Omental fat pad (tissue), 4 donors: ENCODE data around the gene DLX3. TPM values are rescaled to one million over a fixed set of nuclear protein-coding genes. Genes with fewer than 3 reads are reported as not detected.

Source experiments
- ATAC-seq: fragments of 150-250 bp; one replicate; pipeline ENCODE4 v1.9.1; 2016; ENCODE audit warnings: mild to moderate bottlenecking, moderate library complexity; ENCODE audit not compliant: low FRiP score
- DNase-seq: peaks from one replicate; pipeline ENCODE4 v3.0.0-alpha.2; 2019; ENCODE audit warnings: low spot score
- total RNA-seq, 4 donors: library from RNA; depleted of rRNA; stranded (reverse); fragments of >200 nt; gene quantifications; one replicate each; pipeline ENCODE4 v1.1.0, GENCODE V29; 2016
- TF ChIP-seq, protein P1 (sequence below), 3 donors: fragments of 450-650 bp; IDR thresholded peaks; one replicate each; pipeline ENCODE4 v1.5.1; 2016 to 2017; ENCODE audit warnings: antibody characterized with exemption in 3 of 3, mild to moderate bottlenecking in 3 of 3, moderate library complexity in 2 of 3

The DLX3 gene
- total RNA-seq, 4 donors from 2014 or later = 0.28 TPM; not detected in 3

DNA sequence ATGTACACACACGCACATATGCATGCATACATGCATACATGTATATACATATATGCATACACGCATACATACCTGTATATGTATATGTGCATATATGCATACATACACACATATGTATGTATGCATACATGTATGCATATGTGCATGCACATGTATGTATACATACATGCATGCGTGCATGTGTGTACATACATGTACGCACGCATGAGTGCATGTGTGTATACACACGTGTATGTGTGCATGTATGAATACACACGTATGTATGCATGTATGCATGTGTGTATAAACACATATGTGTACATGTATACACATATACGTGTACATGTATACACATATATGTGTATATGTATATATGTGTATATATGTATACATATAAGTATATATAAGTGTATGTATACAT is 28.5 kb upstream of the DLX3 start:
- TF ChIP-seq, protein P1, sequence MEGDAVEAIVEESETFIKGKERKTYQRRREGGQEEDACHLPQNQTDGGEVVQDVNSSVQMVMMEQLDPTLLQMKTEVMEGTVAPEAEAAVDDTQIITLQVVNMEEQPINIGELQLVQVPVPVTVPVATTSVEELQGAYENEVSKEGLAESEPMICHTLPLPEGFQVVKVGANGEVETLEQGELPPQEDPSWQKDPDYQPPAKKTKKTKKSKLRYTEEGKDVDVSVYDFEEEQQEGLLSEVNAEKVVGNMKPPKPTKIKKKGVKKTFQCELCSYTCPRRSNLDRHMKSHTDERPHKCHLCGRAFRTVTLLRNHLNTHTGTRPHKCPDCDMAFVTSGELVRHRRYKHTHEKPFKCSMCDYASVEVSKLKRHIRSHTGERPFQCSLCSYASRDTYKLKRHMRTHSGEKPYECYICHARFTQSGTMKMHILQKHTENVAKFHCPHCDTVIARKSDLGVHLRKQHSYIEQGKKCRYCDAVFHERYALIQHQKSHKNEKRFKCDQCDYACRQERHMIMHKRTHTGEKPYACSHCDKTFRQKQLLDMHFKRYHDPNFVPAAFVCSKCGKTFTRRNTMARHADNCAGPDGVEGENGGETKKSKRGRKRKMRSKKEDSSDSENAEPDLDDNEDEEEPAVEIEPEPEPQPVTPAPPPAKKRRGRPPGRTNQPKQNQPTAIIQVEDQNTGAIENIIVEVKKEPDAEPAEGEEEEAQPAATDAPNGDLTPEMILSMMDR (IDR thresholded peaks at IDR 0.05) = no peak
- DNase-seq (no peak), ATAC-seq (no peak)

DNA sequence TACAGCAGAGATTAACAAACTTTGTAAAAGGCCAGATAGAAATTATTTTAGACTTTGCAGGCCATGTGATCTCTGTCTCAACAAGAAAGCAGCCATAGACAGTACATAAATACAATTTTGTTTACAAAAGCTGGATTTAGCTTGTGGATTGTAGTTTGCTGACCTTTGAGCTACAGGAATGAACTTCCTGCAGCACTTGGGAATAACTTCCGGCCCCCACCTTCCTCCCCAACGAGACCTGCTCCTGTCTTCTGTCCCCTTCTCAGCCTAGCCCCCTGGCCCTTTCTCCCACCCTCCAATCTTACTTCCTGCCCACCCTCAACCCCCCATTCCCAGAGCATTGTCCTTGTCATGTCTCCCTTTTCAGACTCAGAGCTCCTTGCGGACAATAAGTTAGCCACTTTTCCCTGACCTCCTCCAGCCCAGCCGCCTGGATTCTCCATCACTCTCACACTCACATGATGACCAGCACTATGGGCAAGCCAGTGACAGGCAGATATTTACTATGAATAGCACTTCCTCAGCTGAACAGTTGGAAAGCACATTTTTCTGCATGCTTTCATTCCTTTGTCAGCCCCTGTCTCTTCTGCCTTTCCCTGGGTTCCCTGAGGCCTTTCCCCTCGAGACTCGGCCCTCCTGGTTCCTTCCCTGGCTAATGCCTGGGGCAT is 27.6 kb upstream of the DLX3 start:
- TF ChIP-seq, protein P1 (IDR thresholded peaks at IDR 0.05) = no peak
- no peak for DNase-seq
- ATAC-seq = no peak

DNA sequence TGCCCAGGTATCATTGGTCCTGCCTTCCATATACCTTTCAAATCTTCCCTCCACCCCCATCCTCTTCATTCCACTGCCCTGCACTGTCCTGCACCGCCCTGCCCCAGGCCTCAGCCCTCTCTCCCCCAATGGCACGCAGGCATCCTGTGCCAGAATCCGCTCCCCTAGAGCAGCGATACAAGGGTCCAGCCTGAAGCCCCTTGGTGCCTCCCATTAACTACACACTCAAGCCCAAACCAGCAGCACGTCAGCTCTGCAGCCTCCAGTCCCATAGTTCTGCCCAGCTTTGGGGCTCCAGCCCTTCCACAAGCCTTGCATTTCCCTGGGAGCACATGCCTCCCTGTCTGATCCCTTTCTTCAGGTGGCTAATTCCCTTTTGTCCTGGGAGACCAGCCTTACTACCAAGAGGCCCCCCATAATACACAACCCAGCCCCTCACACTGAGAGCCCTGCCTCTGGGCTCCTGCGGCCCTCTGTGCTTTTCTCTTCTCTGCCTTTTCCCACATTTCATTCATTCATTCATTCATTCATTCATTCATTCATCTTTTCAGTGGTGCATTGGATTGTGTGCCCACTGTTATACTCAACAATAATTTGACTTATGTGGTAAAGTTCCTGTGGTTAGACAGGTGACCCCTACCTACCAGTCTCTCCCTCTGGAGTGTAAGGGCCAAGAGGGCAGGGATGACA is 26.8 kb upstream of the DLX3 start:
- DNase-seq = no peak
- ATAC-seq = no peak
- TF ChIP-seq, protein P1 (IDR thresholded peaks at IDR 0.05) = no peak

DNA sequence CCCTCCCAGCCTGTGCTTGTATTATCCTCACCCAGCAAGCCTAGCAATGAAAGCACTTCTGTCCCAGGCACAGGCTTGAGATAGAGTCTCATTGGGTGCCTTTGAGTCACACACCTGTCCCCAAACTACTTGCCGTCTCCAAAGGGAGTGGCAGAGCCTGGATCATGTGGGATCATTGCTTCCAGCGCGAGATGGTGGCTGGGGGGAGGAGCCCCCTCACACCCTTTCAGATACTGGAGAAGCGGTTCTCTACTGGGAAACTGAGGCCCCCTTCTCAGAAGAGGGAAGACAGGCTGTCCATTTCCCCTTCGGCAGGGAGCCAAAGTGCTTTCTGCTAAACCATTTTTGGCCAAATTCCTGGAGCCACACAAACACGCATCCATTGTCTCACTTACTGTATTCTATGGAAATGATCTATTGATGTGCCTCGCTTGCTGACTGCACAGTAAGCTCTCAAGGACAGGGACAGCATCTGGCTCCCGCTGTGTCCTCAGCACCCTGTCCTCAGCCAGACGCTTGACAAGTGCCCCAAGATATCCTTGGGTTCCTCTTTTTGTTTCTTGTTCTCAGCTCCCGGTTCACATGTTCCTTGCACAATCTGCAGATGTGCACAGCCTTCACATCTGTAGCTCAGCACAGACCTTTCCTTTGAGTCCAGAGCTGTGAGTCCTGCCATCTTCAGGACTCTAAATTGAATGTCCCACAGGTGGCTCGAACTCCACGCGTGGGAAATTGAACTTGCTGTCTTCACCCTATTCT is 26.0 kb upstream of the DLX3 start:
- TF ChIP-seq, protein P1 (IDR thresholded peaks at IDR 0.05) = no peak
- ATAC-seq = no peak
- DNase-seq = no peak

DNA sequence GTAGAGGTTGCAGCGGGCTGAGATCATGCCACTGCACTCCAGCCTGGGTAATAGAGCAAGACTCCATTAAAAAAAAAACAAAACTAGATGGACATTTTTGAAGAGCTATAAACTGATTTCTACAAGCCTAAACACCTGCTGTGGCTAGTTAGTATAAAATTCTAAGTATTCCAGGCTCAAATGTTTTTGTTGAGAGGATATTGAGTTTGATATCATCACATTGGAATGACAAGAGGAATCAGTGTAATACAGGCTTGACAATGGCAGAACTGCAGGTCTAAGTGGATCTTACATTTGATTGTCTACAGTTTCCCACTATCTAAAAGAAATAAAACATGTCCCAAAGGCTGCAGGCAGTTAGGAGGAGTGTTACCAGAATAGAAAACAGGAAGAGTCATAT is 23.9 kb upstream of the DLX3 start:
- no peak for ATAC-seq

DNA sequence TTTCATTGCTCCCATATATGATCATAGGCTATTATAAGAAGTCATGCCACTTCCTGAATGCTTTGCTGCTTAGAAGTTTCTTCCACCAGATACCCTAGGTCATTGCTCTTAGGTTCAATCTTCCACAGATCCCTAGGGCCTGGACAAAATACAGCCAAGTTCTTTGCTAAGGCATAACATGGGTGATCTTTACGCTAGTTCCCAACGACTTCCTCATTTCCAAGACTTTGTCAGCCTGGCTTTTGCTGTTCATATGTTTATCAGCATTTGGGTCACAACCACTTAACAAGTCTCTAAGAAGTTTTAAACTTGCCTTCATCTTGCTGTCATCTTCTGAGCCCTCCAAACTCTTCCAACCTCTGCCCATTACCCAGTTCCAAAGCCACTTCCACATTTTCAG is 20.1 kb upstream of the DLX3 start:
- TF ChIP-seq, protein P1 (IDR thresholded peaks at IDR 0.05) = no peak
- no peak for ATAC-seq
- DNase-seq = no peak

More for the DNA sequence above, 23.9 kb upstream of the DLX3 start:
- no peak for DNase-seq
- TF ChIP-seq, protein P1 (IDR thresholded peaks at IDR 0.05) = no peak
